ENCODE results near the gene C1QTNF2. TPM values are rescaled to one million over a fixed set of nuclear protein-coding genes. Genes with fewer than 3 reads are reported as not detected.

Gene C1QTNF2
- total and polyA plus RNA-seq, 2 of the 4 experiments (the other 2 are of a cell fraction), result 0.72 to 1.2 TPM

GRCh38 chr5:160317434-160317833, 53.0 kb downstream of the C1QTNF2 start:
- H3K36me3 ChIP-seq (ENCODE audit: control insufficient read depth, insufficient read depth, low read length), result no peaks in the 10 kb centered on the region
- WGBS, 2 experiments (ENCODE audit: extremely low coverage in 2 of 2, insufficient read length in 1 of 2), result 40% methylated on average over 2 of the region's 5 CpGs; no CpG with 5 or more reads in 1 of the 2 experiments
- H2BK120ac ChIP-seq (ENCODE audit: low read depth, low read length), result no peak overlapping the region
- no peaks in the 10 kb centered on the region for H3K9me3 ChIP-seq (ENCODE audit: control insufficient read depth, insufficient read depth, low read length)
- H3K27me3 ChIP-seq (ENCODE audit: control insufficient read depth, insufficient read depth, low read length), result peaks cover 17% of the 10 kb centered on the region
- H4K91ac ChIP-seq (ENCODE audit: insufficient read depth, low read depth, low read length), result no peak overlapping the region
- H3K79me1 ChIP-seq (ENCODE audit: low read depth in 1 of 2, low read length in 2 of 2), result no peaks in the 10 kb centered on the region
- dilution Hi-C loops (cut with HindIII; ENCODE audit: low sequenced_read_pairs, unreplicated experiment) (no loop called here), intact Hi-C loops (cut with micrococcal nuclease) (no loop called here), in situ Hi-C loops (cut with MboI; ENCODE audit: low sequenced_read_pairs) (no loop called here)
- no peak overlapping the region for H3K23ac ChIP-seq (ENCODE audit: low read depth, low read length)
- no peak overlapping the region; the same call in 1 of the 2 replicates for H2BK20ac ChIP-seq (ENCODE audit: low read depth, low read length)
- H4K20me1 ChIP-seq (ENCODE audit: insufficient read depth, low read length), result no peaks in the 10 kb centered on the region
- no peaks in the 10 kb centered on the region for H3K9me1 ChIP-seq (ENCODE audit: insufficient read depth, low read length)
- no TSS peak for BruUV-seq (replicated peaks)
- no peak overlapping the region for H3K14ac ChIP-seq (replicated peaks; ENCODE audit: low read depth, low read length)
- POLR2A ChIA-PET (ENCODE audit: unreplicated experiment), result interaction anchor here (0.6 kb wide), 1 partner anchor 177 kb away, joined by 3 read pairs; no protein-coding TSS in a partner anchor
- H2AK5ac ChIP-seq (ENCODE audit: low read depth, low read length), result 0 out of 2 replicates have a peak overlapping the region, but pooled peaks have one; percentile 21
- no peak overlapping the region for H3K4me2 ChIP-seq (ENCODE audit: low read depth, low read length)
- H4K5ac ChIP-seq (ENCODE audit: low read depth, low read length), result no peak overlapping the region
- H2AK9ac ChIP-seq (replicated peaks; ENCODE audit: low read depth, low read length, poor library complexity), result no peak overlapping the region
- H3K18ac ChIP-seq (ENCODE audit: low read depth, low read length), result no peak overlapping the region
- TF ChIP-seq RCOR1 (IDR thresholded peaks at IDR 0.05; ENCODE audit: insufficient replicate concordance, low read length) (no peak), NFE2L2 (IDR thresholded peaks at IDR 0.05; ENCODE audit: low read depth, low read length) (no peak), POLR2A (IDR thresholded peaks at IDR 0.05; ENCODE audit: low read depth, low read length) (no peak), RFX5 (IDR thresholded peaks at IDR 0.05; ENCODE audit: low read depth, low read length) (no peak), MAZ (IDR thresholded peaks at IDR 0.05; ENCODE audit: borderline replicate concordance, low read depth, low read length) (no peak), FOS (IDR thresholded peaks at IDR 0.05; ENCODE audit: low read depth, low read length) (no peak)
- H3K4ac ChIP-seq (ENCODE audit: low read depth, low read length), result no peak overlapping the region
- H2AFZ ChIP-seq (replicated peaks; ENCODE audit: low read length, poor library complexity), result no peak overlapping the region
- ATAC-seq (ENCODE audit: low read depth) (no peak), DNase-seq (no peak)
- no peak overlapping the region for H4K8ac ChIP-seq (ENCODE audit: low read depth in 2 of 2, low read length in 2 of 2)
- H3K9ac ChIP-seq (ENCODE audit: low read depth, low read length), result no peak overlapping the region
- CTCF ChIA-PET, result no interaction called here
- 0 out of 2 replicates have a peak, but pooled peaks cover 2% of the 10 kb centered on the region for H3K4me1 ChIP-seq (ENCODE audit: control insufficient read depth, insufficient read depth, low read length)
- no peak overlapping the region for H3K56ac ChIP-seq (ENCODE audit: extremely low read depth, insufficient read depth, low read length)
- H3K4me3 ChIP-seq (ENCODE audit: insufficient read depth, low read depth, low read length), result no peak overlapping the region
- no peak overlapping the region for H2BK5ac ChIP-seq (ENCODE audit: low read depth, low read length, poor library complexity, severe bottlenecking)
- no peak overlapping the region for H3K27ac ChIP-seq (ENCODE audit: insufficient read depth, low read length)
- H2BK15ac ChIP-seq (ENCODE audit: low read depth, low read length), result no peak overlapping the region
